CD14-positive monocyte (primary cell): ENCODE measurements around the gene TNFRSF19. TPM values are rescaled to one million over a fixed set of nuclear protein-coding genes. Genes with fewer than 3 reads are reported as not detected.

Experiments used
- DNase-seq, 3 donors: peaks; one replicate each; pipeline ENCODE4 v3.0.0-alpha.2; 2011 to 2022
- H2AFZ ChIP-seq: 2 replicates; pipeline ENCODE4 v1.6.0; 2012; ENCODE audit warnings: mild to moderate bottlenecking, low read depth, low read length, inconsistent platforms; ENCODE audit not compliant: insufficient read depth, poor library complexity, severe bottlenecking
- H3K27ac ChIP-seq, 2 donors: 1 replicate in 1 of 2; 2 replicates in 1 of 2; pipeline ENCODE4 v1.5.1; 2012 to 2013; ENCODE audit warnings: low read length in 2 of 2, control low read depth in 1 of 2, inconsistent platforms in 1 of 2, low read depth in 1 of 2, mild to moderate bottlenecking in 1 of 2
- H3K27me3 ChIP-seq, 2 donors: one replicate each; pipeline versions ENCODE4 v1.6.0 to v1.6.1; 2011 to 2013; ENCODE audit warnings: low read length in 2 of 2; ENCODE audit not compliant: control insufficient read depth in 2 of 2, insufficient read depth in 2 of 2
- H3K36me3 ChIP-seq, 2 donors: replicated peaks in 1 of 2; 1 replicate in 1 of 2; 2 replicates in 1 of 2; pipeline versions ENCODE4 v1.5.1 to v1.6.1; 2012 to 2013; ENCODE audit warnings: low read length in 2 of 2, control low read depth in 1 of 2, inconsistent platforms in 1 of 2, mild to moderate bottlenecking in 1 of 2; ENCODE audit not compliant: insufficient read depth in 2 of 2, control insufficient read depth in 1 of 2
- H3K4me1 ChIP-seq, 2 donors: 1 replicate in 1 of 2; 2 replicates in 1 of 2; pipeline versions ENCODE4 v1.5.1 to v1.6.1; 2012 to 2013; ENCODE audit warnings: low read length in 2 of 2, control low read depth in 1 of 2, inconsistent platforms in 1 of 2, mild to moderate bottlenecking in 1 of 2, moderate library complexity in 1 of 2; ENCODE audit not compliant: insufficient read depth in 2 of 2, control insufficient read depth in 1 of 2
- H3K4me2 ChIP-seq: replicated peaks from 2 replicates; pipeline ENCODE3; 2012; ENCODE audit warnings: low read length, moderate library complexity, mild to moderate bottlenecking; ENCODE audit not compliant: poor library complexity, severe bottlenecking; ENCODE audit errors: extremely low read depth
- H3K4me3 ChIP-seq, 3 experiments: fragments of 200-600 bp in 1 of 3; sonication (generic) in 1 of 3; replicated peaks in 1 of 3; 1 replicate in 2 of 3; 2 replicates in 1 of 3; pipeline ENCODE4 v1.5.1; 2011 to 2013; ENCODE audit warnings: low read length in 3 of 3, mild to moderate bottlenecking in 3 of 3, control low read depth in 2 of 3, low read depth in 2 of 3, inconsistent platforms in 1 of 3, moderate library complexity in 1 of 3
- H3K79me2 ChIP-seq: 2 replicates; pipeline ENCODE4 v1.6.0; 2012; ENCODE audit warnings: mild to moderate bottlenecking, control low read depth, inconsistent platforms, low read length, moderate library complexity; ENCODE audit not compliant: insufficient read depth
- H3K9ac ChIP-seq: 2 replicates; pipeline ENCODE4 v1.6.0; 2017; ENCODE audit warnings: low read length, mild to moderate bottlenecking; ENCODE audit not compliant: insufficient read depth, poor library complexity, severe bottlenecking
- H3K9me3 ChIP-seq, 2 donors: replicated peaks in 1 of 2; 1 replicate in 1 of 2; 2 replicates in 1 of 2; pipeline versions ENCODE4 v1.5.1 to v1.6.1; 2012 to 2013; ENCODE audit warnings: low read length in 2 of 2, control low read depth in 1 of 2; ENCODE audit not compliant: control insufficient read depth in 1 of 2, insufficient read depth in 1 of 2
- H4K20me1 ChIP-seq: 2 replicates; pipeline ENCODE4 v1.6.0; 2012; ENCODE audit warnings: mild to moderate bottlenecking, low read length, control low read depth, moderate library complexity; ENCODE audit not compliant: insufficient read depth
- H3K27ac Mint-ChIP-seq, 7 donors: one replicate each; pipeline ENCODE4 v1.8.0; 2020; ENCODE audit warnings: mild to moderate bottlenecking in 7 of 7, mixed read lengths in 7 of 7, moderate library complexity in 6 of 7, inconsistent platforms in 2 of 7
- H3K27me3 Mint-ChIP-seq, 3 donors: one replicate each; pipeline ENCODE4 v1.8.0; 2021 to 2022; ENCODE audit warnings: low read depth in 3 of 3, mild to moderate bottlenecking in 3 of 3, mixed read lengths in 3 of 3, moderate library complexity in 3 of 3, inconsistent platforms in 1 of 3
- H3K36me3 Mint-ChIP-seq, 2 donors: one replicate each; pipeline ENCODE4 v1.8.0; 2020; ENCODE audit warnings: mixed read lengths in 2 of 2, inconsistent platforms in 1 of 2, mild to moderate bottlenecking in 1 of 2
- H3K4me1 Mint-ChIP-seq: one replicate; pipeline ENCODE4 v1.8.0; 2020; ENCODE audit warnings: mild to moderate bottlenecking, mixed read lengths
- H3K4me3 Mint-ChIP-seq, 2 donors: one replicate each; pipeline ENCODE4 v1.8.0; 2020; ENCODE audit warnings: mild to moderate bottlenecking in 2 of 2, mixed read lengths in 2 of 2, moderate library complexity in 1 of 2
- H3K9me3 Mint-ChIP-seq, 7 donors: one replicate each; pipeline ENCODE4 v1.8.0; 2020 to 2022; ENCODE audit warnings: mixed read lengths in 7 of 7, mild to moderate bottlenecking in 6 of 7, moderate library complexity in 6 of 7, inconsistent platforms in 2 of 7
- WGBS: methylation state at CpG from one replicate; pipeline ENCODE4 v1.1.5; 2013; ENCODE audit warnings: missing lambda C conversion rate; ENCODE audit not compliant: insufficient coverage; 5-methylcytosine and 5-hydroxymethylcytosine counted together
- intact Hi-C, 2 donors: fragments of 100-400 bp; cut with micrococcal nuclease; formaldehyde crosslinking; loops; one replicate each; pipeline versions ENCODE4 v1.15.0 to v1.15.1; 2023
- polyA plus RNA-seq, 3 donors: library from polyadenylated mRNA; depleted of rRNA in 1 of 3; unstranded in 2 of 3; stranded (reverse) in 1 of 3; fragments of 300-500 nt in 2 of 3; fragments of >200 nt in 1 of 3; fragmentation: Illumina TruSeq in 2 of 3; gene quantifications; 1 replicate in 2 of 3; 2 replicates in 1 of 3; pipeline ENCODE4 v1.2.3, GENCODE V29; 2012 to 2021
- TF ChIP-seq, protein P1 (sequence below): fragments of 200-600 bp; IDR thresholded peaks from one replicate; pipeline ENCODE4 v1.8.0; 2022; ENCODE audit warnings: antibody characterized with exemption, mild to moderate bottlenecking

TNFRSF19 gene
- polyA plus RNA-seq, 3 donors = 0.11 TPM; not detected in 2

DNA sequence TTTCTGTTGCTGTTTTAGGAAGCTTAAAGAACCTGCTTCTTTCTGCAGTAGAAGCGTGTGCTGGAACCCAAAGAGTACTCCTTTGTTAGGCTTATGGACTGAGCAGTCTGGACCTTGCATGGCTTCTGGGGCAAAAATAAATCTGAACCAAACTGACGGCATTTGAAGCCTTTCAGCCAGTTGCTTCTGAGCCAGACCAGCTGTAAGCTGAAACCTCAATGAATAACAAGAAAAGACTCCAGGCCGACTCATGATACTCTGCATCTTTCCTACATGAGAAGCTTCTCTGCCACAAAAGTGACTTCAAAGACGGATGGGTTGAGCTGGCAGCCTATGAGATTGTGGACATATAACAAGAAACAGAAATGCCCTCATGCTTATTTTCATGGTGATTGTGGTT, 103.1 kb downstream of the TNFRSF19 start:
- 88% methylated on average over 1 of the region's 4 CpGs for WGBS
- no peaks in the 10 kb centered on the region for H3K36me3 Mint-ChIP-seq
- H3K27ac ChIP-seq = no peak overlapping the region

DNA sequence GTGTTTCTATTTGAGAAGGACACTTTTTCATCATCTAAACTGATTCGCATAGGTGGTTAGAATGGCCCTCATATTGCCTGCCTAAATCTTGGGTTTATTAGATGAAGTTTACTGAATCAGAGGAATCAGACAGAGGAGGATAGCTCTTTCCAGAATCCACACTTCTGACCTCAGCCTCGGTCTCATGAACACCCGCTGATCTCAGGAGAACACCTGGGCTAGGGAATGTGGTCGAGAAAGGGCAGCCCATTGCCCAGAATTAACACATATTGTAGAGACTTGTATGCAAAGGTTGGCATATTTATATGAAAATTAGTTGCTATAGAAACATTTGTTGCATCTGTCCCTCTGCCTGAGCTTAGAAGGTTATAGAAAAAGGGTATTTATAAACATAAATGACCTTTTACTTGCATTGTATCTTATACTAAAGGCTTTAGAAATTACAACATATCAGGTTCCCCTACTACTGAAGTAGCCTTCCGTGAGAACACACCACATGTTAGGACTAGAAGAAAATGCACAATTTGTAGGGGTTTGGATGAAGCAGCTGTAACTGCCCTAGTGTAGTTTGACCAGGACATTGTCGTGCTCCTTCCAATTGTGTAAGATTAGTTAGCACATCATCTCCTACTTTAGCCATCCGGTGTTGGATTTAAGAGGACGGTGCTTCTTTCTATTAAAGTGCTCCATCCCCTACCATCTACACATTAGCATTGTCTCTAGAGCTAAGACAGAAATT, 103.8 kb downstream of the TNFRSF19 start:
- no peaks in the 10 kb centered on the region for H3K27me3 ChIP-seq
- H3K4me3 ChIP-seq = no peak overlapping the region
- H3K9me3 ChIP-seq = peaks cover 5 to 6% of the 10 kb centered on the region in 2 donors
- H3K79me2 ChIP-seq = no peaks in the 10 kb centered on the region
- no peaks in the 10 kb centered on the region for H3K4me1 ChIP-seq
- intact Hi-C loops = no loop called here
- H3K27ac ChIP-seq = no peak overlapping the region
- TF ChIP-seq, protein P1, sequence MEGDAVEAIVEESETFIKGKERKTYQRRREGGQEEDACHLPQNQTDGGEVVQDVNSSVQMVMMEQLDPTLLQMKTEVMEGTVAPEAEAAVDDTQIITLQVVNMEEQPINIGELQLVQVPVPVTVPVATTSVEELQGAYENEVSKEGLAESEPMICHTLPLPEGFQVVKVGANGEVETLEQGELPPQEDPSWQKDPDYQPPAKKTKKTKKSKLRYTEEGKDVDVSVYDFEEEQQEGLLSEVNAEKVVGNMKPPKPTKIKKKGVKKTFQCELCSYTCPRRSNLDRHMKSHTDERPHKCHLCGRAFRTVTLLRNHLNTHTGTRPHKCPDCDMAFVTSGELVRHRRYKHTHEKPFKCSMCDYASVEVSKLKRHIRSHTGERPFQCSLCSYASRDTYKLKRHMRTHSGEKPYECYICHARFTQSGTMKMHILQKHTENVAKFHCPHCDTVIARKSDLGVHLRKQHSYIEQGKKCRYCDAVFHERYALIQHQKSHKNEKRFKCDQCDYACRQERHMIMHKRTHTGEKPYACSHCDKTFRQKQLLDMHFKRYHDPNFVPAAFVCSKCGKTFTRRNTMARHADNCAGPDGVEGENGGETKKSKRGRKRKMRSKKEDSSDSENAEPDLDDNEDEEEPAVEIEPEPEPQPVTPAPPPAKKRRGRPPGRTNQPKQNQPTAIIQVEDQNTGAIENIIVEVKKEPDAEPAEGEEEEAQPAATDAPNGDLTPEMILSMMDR = no peak
- Mint-ChIP-seq H3K27me3 (peaks cover 0 to 2% (median 0%) of the 10 kb centered on the region in 3 donors), H3K27ac (no peak overlapping the region), H3K9me3 (peaks cover 0 to 7% (median 1%) of the 10 kb centered on the region in 7 donors), H3K36me3 (no peaks in the 10 kb centered on the region), H3K4me1 (no peaks in the 10 kb centered on the region), H3K4me3 (no peak overlapping the region)
- H4K20me1 ChIP-seq = no peaks in the 10 kb centered on the region
- 83% methylated on average over 4 of the region's 8 CpGs for WGBS
- no peak overlapping the region for H2AFZ ChIP-seq
- H3K36me3 ChIP-seq = no peaks in the 10 kb centered on the region
- no peak overlapping the region for H3K4me2 ChIP-seq
- DNase-seq = no peak
- H3K9ac ChIP-seq = no peak overlapping the region

More for the DNA sequence above, 103.1 kb downstream of the TNFRSF19 start:
- intact Hi-C loops = no loop called here
- H3K9ac ChIP-seq = no peak overlapping the region
- H3K4me2 ChIP-seq = no peak overlapping the region
- H3K4me3 ChIP-seq = no peak overlapping the region
- Mint-ChIP-seq H3K27ac (no peak overlapping the region), H3K4me1 (no peaks in the 10 kb centered on the region), H3K27me3 (peaks cover 0 to 2% (median 0%) of the 10 kb centered on the region in 3 donors), H3K4me3 (no peak overlapping the region), H3K9me3 (peaks cover 0 to 7% (median 1%) of the 10 kb centered on the region in 7 donors)
- no peaks in the 10 kb centered on the region for H4K20me1 ChIP-seq
- H3K36me3 ChIP-seq = no peaks in the 10 kb centered on the region
- no peak overlapping the region for H2AFZ ChIP-seq
- H3K4me1 ChIP-seq = no peaks in the 10 kb centered on the region
- peaks cover 5 to 6% of the 10 kb centered on the region in 2 donors for H3K9me3 ChIP-seq
- no peak for DNase-seq
- H3K79me2 ChIP-seq = no peaks in the 10 kb centered on the region
- TF ChIP-seq, protein P1 = no peak
- H3K27me3 ChIP-seq = no peaks in the 10 kb centered on the region
